PFSK-1 (cell line): ENCODE results near the gene GOLGA8B.

Source experiments
- FOXP2 ChIP-seq: optimal IDR thresholded peaks from 2 replicates; pipeline ENCODE3; 2011; ENCODE audit warnings: borderline replicate concordance, control low read depth, inconsistent platforms; ENCODE audit not compliant: insufficient read depth; ENCODE audit errors: extremely low read length, extremely low read depth
- POLR2AphosphoS5 ChIP-seq: IDR thresholded peaks from 2 replicates; pipeline ENCODE4 v1.6.1; 2012; ENCODE audit warnings: low read depth, mild to moderate bottlenecking, control low read depth, low read length, moderate library complexity
- REST ChIP-seq, 2 experiments: IDR thresholded peaks; 2 replicates each; pipeline versions ENCODE4 v1.6.1 to v1.8.0; 2011 to 2012; ENCODE audit warnings: low read depth in 2 of 2, low read length in 2 of 2, control low read depth in 1 of 2, inconsistent platforms in 1 of 2, mild to moderate bottlenecking in 1 of 2, moderate library complexity in 1 of 2; ENCODE audit not compliant: insufficient read depth in 1 of 2
- SIN3A ChIP-seq: IDR thresholded peaks from 2 replicates; pipeline ENCODE4 v1.6.1; 2012; ENCODE audit warnings: mild to moderate bottlenecking, low read length, moderate library complexity, borderline replicate concordance; ENCODE audit not compliant: insufficient read depth
- TAF1 ChIP-seq: IDR thresholded peaks from 2 replicates; pipeline ENCODE4 v1.6.1; 2012; ENCODE audit warnings: low read length, control low read depth, borderline replicate concordance; ENCODE audit not compliant: insufficient read depth

GOLGA8B gene

GRCh38 chr15:34598799-34599585 lies 15.5 kb upstream of the GOLGA8B start:
- TF ChIP-seq REST (IDR thresholded peaks at IDR 0.05; ENCODE audit: insufficient read depth in 1 of 2, low read depth in 2 of 2, low read length in 2 of 2) = no peak
- TF ChIP-seq POLR2AphosphoS5 = no peak
- no peak for TF ChIP-seq FOXP2
- no peak for TF ChIP-seq SIN3A
- no peak for TF ChIP-seq TAF1

GRCh38 chr15:34597316-34597715 lies 13.9 kb upstream of the GOLGA8B start:
- no peak for TF ChIP-seq POLR2AphosphoS5
- TF ChIP-seq TAF1 = no peak
- no peak for TF ChIP-seq REST (IDR thresholded peaks at IDR 0.05; ENCODE audit: insufficient read depth in 1 of 2, low read depth in 2 of 2, low read length in 2 of 2)
- TF ChIP-seq SIN3A = no peak
- no peak for TF ChIP-seq FOXP2

GRCh38 chr15:34594361-34594760 lies 10.9 kb upstream of the GOLGA8B start:
- TF ChIP-seq POLR2AphosphoS5 (no peak), REST (IDR thresholded peaks at IDR 0.05; ENCODE audit: insufficient read depth in 1 of 2, low read depth in 2 of 2, low read length in 2 of 2) (no peak), SIN3A (no peak), TAF1 (no peak), FOXP2 (no peak)

- TF ChIP-seq TAF1 (no peak), REST (IDR thresholded peaks at IDR 0.05; ENCODE audit: insufficient read depth in 1 of 2, low read depth in 2 of 2, low read length in 2 of 2) (no peak), SIN3A (no peak), POLR2AphosphoS5 (no peak), FOXP2 (no peak)
Observed at GRCh38 chr15:34591306-34591705, 7.9 kb upstream of the GOLGA8B start.
